WERI-Rb-1 (cell line): ENCODE measurements around the gene NIN.

Experiments
- DNase-seq: peaks from one replicate; pipeline ENCODE4 v3.0.0-alpha.2; 2020
- H3K27ac ChIP-seq: fragments of 250-450 bp; sonication (Bioruptor Pico); 2 replicates; pipeline ENCODE4 v1.5.1; 2020; ENCODE audit warnings: mild to moderate bottlenecking, moderate library complexity
- H3K27me3 ChIP-seq: fragments of 250-450 bp; sonication (Bioruptor Pico); 2 replicates; pipeline ENCODE4 v1.5.1; 2021; ENCODE audit warnings: mild to moderate bottlenecking, low read depth, moderate library complexity; ENCODE audit not compliant: insufficient read depth, severe bottlenecking
- H3K36me3 ChIP-seq: fragments of 250-450 bp; sonication (Bioruptor Pico); 2 replicates; pipeline ENCODE4 v1.5.1; 2020; ENCODE audit warnings: mild to moderate bottlenecking, moderate library complexity
- H3K4me3 ChIP-seq: 2 replicates; pipeline ENCODE4 v1.5.1; 2011; ENCODE audit warnings: low read depth, mild to moderate bottlenecking, control low read depth, low read length
- H3K9me3 ChIP-seq: fragments of 250-450 bp; sonication (Bioruptor Pico); 2 replicates; pipeline ENCODE4 v1.5.1; 2021; ENCODE audit warnings: mild to moderate bottlenecking, moderate library complexity; ENCODE audit not compliant: severe bottlenecking
- TF ChIP-seq, protein P1 (sequence below): IDR thresholded peaks from 2 replicates; pipeline ENCODE4 v1.5.1; 2011; ENCODE audit warnings: low read depth, mild to moderate bottlenecking, control low read depth, inconsistent platforms, low read length

The NIN gene, protein sequence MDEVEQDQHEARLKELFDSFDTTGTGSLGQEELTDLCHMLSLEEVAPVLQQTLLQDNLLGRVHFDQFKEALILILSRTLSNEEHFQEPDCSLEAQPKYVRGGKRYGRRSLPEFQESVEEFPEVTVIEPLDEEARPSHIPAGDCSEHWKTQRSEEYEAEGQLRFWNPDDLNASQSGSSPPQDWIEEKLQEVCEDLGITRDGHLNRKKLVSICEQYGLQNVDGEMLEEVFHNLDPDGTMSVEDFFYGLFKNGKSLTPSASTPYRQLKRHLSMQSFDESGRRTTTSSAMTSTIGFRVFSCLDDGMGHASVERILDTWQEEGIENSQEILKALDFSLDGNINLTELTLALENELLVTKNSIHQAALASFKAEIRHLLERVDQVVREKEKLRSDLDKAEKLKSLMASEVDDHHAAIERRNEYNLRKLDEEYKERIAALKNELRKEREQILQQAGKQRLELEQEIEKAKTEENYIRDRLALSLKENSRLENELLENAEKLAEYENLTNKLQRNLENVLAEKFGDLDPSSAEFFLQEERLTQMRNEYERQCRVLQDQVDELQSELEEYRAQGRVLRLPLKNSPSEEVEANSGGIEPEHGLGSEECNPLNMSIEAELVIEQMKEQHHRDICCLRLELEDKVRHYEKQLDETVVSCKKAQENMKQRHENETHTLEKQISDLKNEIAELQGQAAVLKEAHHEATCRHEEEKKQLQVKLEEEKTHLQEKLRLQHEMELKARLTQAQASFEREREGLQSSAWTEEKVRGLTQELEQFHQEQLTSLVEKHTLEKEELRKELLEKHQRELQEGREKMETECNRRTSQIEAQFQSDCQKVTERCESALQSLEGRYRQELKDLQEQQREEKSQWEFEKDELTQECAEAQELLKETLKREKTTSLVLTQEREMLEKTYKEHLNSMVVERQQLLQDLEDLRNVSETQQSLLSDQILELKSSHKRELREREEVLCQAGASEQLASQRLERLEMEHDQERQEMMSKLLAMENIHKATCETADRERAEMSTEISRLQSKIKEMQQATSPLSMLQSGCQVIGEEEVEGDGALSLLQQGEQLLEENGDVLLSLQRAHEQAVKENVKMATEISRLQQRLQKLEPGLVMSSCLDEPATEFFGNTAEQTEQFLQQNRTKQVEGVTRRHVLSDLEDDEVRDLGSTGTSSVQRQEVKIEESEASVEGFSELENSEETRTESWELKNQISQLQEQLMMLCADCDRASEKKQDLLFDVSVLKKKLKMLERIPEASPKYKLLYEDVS (N-terminal part only)

DNA sequence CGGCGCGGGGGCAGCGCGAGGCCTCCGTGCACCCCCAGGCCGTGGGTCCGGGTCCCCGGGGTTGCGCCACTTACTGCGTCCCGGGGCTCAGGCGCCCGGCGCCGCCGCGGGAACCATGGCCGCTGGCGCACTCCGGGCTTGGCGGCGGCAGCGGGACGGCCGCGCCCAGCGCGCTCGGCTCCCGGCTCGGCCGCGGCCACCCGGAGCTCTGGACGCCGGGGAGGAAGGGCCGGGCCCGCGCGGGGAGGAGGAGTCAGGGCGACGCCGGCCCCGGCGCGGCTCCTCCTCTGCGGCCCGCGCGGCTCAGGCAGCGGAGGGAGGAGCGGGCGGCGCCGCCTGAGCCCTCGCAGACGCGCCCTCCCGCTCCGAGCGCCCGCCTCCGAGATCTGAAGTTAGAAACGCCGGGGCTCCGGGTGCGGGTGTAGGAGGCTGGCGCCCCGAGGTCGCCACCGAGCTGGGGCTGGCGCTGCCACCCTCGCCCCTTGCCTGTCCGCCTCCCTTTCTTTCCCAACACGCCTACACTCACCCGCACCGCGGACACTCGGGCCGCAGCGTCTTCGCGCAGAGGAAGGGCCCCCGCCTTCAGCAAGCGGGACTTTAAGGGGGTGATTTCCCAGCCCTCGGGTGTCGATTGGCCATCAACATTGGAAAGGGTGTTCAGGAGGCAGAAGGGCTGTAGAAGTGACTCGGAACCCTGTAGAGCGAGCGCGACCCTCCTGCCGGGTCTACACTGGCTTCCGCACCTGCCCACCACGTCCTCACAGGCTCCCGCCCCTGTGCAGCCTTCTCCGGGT is at the start of gene NIN:
TSS of gene NIN (minus strand) at position 231 of the 794 bp plus-strand sequence. CDS start 9,106 bp downstream, outside the sequence.
- H3K4me3 ChIP-seq, result peak within 1 kb of the TSS; percentile 96
- no peaks in the 10 kb centered on the region for H3K27me3 ChIP-seq
- H3K9me3 ChIP-seq, result no peaks in the 10 kb centered on the region
- TF ChIP-seq, protein P1, sequence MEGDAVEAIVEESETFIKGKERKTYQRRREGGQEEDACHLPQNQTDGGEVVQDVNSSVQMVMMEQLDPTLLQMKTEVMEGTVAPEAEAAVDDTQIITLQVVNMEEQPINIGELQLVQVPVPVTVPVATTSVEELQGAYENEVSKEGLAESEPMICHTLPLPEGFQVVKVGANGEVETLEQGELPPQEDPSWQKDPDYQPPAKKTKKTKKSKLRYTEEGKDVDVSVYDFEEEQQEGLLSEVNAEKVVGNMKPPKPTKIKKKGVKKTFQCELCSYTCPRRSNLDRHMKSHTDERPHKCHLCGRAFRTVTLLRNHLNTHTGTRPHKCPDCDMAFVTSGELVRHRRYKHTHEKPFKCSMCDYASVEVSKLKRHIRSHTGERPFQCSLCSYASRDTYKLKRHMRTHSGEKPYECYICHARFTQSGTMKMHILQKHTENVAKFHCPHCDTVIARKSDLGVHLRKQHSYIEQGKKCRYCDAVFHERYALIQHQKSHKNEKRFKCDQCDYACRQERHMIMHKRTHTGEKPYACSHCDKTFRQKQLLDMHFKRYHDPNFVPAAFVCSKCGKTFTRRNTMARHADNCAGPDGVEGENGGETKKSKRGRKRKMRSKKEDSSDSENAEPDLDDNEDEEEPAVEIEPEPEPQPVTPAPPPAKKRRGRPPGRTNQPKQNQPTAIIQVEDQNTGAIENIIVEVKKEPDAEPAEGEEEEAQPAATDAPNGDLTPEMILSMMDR, result no peak
- H3K27ac ChIP-seq, result peak within 1 kb of the TSS; percentile 96
- peaks cover 14% of the 10 kb centered on the region for H3K36me3 ChIP-seq
- DNase-seq, result peak; percentile 64

DNA sequence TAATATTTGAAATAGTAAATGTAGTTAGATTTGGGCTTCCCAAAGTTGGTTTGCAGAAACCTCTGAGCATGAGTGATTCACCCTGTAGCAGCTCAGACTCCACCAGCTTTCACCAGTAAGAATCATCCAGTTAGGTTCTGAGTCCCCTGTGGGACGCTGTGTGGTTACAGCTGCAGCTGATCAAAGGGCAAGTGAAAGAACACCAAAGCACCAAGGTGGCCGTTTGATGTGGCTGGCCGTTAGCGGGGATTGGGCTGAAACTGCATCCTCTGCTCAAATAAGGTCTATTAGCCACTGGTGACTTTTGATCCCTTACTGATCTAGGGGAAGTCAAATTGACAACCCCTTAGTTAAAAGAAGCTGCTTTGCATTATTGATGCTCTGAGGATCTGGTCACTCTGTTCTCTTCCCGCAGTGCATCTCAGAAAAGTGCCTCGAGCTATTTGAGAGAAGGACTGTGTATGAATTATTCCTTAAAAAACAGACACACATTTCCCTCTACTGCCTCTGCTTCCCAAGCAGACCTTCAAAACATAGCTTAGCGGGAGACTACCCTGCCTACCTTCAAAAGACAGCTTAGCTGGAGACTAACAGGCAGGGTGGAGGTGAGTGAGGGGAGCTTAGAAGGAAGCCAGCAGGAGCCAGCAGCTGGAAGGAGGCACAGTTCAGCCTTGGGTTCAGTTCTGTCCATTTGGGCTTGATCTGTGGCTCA is 44.6 kb upstream of the NIN start:
- Histone ChIP-seq H3K36me3 (no peaks in the 10 kb centered on the region), H3K9me3 (no peaks in the 10 kb centered on the region), H3K4me3 (no peak overlapping the region), H3K27me3 (no peaks in the 10 kb centered on the region), H3K27ac (no peak overlapping the region)
- TF ChIP-seq, protein P1, result no peak
- DNase-seq, result peak; percentile 20

DNA sequence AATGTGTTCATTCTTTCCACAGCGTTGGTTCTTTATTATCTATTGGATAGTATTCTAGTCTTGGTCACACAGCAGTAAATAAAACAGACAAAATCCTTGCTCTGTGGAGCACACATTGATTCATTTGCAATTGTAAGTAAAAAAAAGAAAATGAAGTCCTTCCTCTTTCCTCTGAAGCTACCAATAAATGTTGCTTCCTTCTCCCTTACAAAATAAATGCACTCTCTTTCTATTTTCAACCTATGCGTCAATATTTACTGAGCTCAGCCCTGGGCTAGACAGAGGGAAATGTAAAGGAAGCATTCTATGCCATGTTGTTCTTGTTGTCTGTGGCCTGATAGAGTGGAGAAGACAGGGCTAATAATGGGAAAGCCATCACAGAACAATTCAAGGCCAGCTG is 43.8 kb upstream of the NIN start:
- no peak for DNase-seq
- Histone ChIP-seq H3K9me3 (no peaks in the 10 kb centered on the region), H3K4me3 (no peak overlapping the region), H3K27me3 (no peaks in the 10 kb centered on the region), H3K36me3 (no peaks in the 10 kb centered on the region), H3K27ac (no peak overlapping the region)
- TF ChIP-seq, protein P1, result no peak

DNA sequence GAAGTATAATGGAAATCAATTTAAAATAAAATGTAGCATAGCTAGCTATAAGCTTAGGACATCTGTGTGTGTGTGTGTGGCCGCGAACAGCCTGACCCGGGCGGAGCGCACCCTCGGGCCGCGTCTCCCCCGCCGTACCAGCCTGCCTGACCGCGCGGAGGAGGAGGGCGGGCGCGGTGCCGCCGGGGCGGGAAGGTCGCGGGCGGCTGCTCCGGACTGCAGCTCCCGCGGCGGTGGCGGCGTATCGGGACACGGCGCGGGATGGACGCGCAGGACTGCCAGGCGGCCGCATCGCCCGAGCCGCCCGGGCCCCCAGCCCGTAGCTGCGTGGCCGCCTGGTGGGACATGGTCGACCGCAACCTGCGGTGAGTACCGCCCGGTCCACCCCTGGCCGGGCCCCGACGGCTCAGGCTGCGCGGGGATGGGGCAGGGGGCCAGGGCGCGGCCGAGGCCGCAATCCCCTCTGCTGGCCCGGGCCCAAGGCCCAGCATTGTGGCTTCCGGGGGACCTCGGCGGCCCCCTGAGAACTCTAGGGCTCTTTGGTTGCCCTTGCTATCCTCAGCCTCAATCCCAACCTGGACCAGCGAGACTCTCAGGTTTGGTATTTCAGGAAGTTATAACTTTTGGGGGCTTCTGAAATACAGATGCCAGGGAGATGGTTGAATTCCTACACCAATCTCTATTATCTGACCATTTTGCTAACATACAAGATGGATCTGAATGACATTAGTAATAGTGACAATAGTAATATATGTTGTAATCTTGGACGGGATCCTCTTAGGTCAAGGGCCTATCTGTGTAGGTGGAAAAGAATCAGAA is 41.2 kb upstream of the NIN start, which contains the start of gene ABHD12B:
TSS of gene ABHD12B (plus strand) at position 140 of the 819 bp plus-strand sequence. CDS start at position 262, 122 bp downstream.
- DNase-seq, result no peak
- Histone ChIP-seq H3K4me3 (no peak within 1 kb of the TSS), H3K9me3 (no peaks in the 10 kb centered on the region), H3K27ac (no peak within 1 kb of the TSS), H3K36me3 (no peaks in the 10 kb centered on the region), H3K27me3 (no peaks in the 10 kb centered on the region)
- TF ChIP-seq, protein P1, result no peak
